IMR-90 (cell line): ENCODE results near the gene S100Z. TPM values are rescaled to one million over a fixed set of nuclear protein-coding genes. Genes with fewer than 3 reads are reported as not detected.

Experiments used
- ATAC-seq: fragments of 200-7000 bp; cut with Tn5 transposase; 2 replicates; pipeline ENCODE4 v1.9.1; 2020; ENCODE audit warnings: low read depth, mild to moderate bottlenecking, moderate library complexity
- BruUV-seq: library from RNA; stranded (reverse); fragments of 400-500 nt; replicated peaks from 2 replicates; lab custom pipeline; 2021; lab: Mats Ljungman, UMichigan
- CTCF ChIA-PET: fragments of 300-600 bp; formaldehyde crosslinking; extraction: SDS; loops from one replicate; lab custom pipeline; 2021; ENCODE audit warnings: antibody characterized with exemption; lab: Yijun Ruan, JAX
- POLR2A ChIA-PET: fragments of 300-600 bp; sonication (Branson Sonifier 250); formaldehyde crosslinking; loops from one replicate; lab custom pipeline; 2022; ENCODE audit warnings: antibody characterized with exemption; ENCODE audit not compliant: unreplicated experiment; lab: Charles Lee
- DNase-seq: peaks from one replicate; pipeline ENCODE4 v3.0.0; 2013
- H2AFZ ChIP-seq: replicated peaks from 2 replicates; pipeline ENCODE3; 2013; ENCODE audit warnings: low read length, mild to moderate bottlenecking; ENCODE audit not compliant: poor library complexity
- H2AK5ac ChIP-seq: 2 replicates; pipeline ENCODE4 v1.6.1; 2013; ENCODE audit warnings: low read depth, low read length, inconsistent platforms
- H2AK9ac ChIP-seq: replicated peaks from 2 replicates; pipeline ENCODE3; 2013; ENCODE audit warnings: mild to moderate bottlenecking, low read depth, low read length, moderate library complexity; ENCODE audit not compliant: poor library complexity
- H2BK120ac ChIP-seq: 2 replicates; pipeline ENCODE4 v1.6.1; 2013; ENCODE audit warnings: low read depth, low read length, inconsistent platforms
- H2BK15ac ChIP-seq: 3 replicates; pipeline ENCODE4 v1.6.1; 2013; ENCODE audit warnings: low read depth, low read length, inconsistent platforms
- H2BK20ac ChIP-seq: 2 replicates; pipeline ENCODE4 v1.6.1; 2013; ENCODE audit warnings: low read depth, mild to moderate bottlenecking, inconsistent platforms, low read length, moderate library complexity
- H2BK5ac ChIP-seq: 2 replicates; pipeline ENCODE4 v1.6.1; 2013; ENCODE audit warnings: mild to moderate bottlenecking, low read depth, low read length, inconsistent platforms; ENCODE audit not compliant: poor library complexity, severe bottlenecking
- H3K14ac ChIP-seq: replicated peaks from 2 replicates; pipeline ENCODE4 v1.6.1; 2013; ENCODE audit warnings: low read depth, low read length, inconsistent platforms
- H3K18ac ChIP-seq: 2 replicates; pipeline ENCODE4 v1.6.1; 2013; ENCODE audit warnings: low read depth, low read length, control low read depth
- H3K23ac ChIP-seq: 2 replicates; pipeline ENCODE4 v1.6.1; 2013; ENCODE audit warnings: low read depth, low read length, inconsistent platforms
- H3K27ac ChIP-seq: 2 replicates; pipeline ENCODE4 v1.5.1; 2013; ENCODE audit warnings: mild to moderate bottlenecking, control low read depth, low read length; ENCODE audit not compliant: insufficient read depth
- H3K27me3 ChIP-seq: 2 replicates; pipeline ENCODE4 v1.6.1; 2013; ENCODE audit warnings: low read length; ENCODE audit not compliant: control insufficient read depth, insufficient read depth
- H3K36me3 ChIP-seq: 2 replicates; pipeline ENCODE4 v1.6.1; 2013; ENCODE audit warnings: low read length, mixed read lengths; ENCODE audit not compliant: control insufficient read depth, insufficient read depth
- H3K4ac ChIP-seq: 2 replicates; pipeline ENCODE4 v1.6.1; 2013; ENCODE audit warnings: low read depth, low read length, inconsistent platforms
- H3K4me1 ChIP-seq: 2 replicates; pipeline ENCODE4 v1.6.1; 2013; ENCODE audit warnings: low read length, mixed read lengths; ENCODE audit not compliant: control insufficient read depth, insufficient read depth
- H3K4me2 ChIP-seq: 2 replicates; pipeline ENCODE4 v1.6.1; 2013; ENCODE audit warnings: low read depth, mild to moderate bottlenecking, control low read depth, low read length, moderate library complexity
- H3K4me3 ChIP-seq: 2 replicates; pipeline ENCODE4 v1.5.1; 2013; ENCODE audit warnings: low read depth, mild to moderate bottlenecking, control low read depth, low read length, moderate library complexity; ENCODE audit not compliant: insufficient read depth
- H3K56ac ChIP-seq: 2 replicates; pipeline ENCODE4 v1.6.1; 2013; ENCODE audit warnings: low read length, inconsistent platforms; ENCODE audit not compliant: insufficient read depth; ENCODE audit errors: extremely low read depth
- H3K79me1 ChIP-seq, 2 experiments: 2 replicates each; pipeline ENCODE4 v1.6.1; 2013; ENCODE audit warnings: low read length in 2 of 2, inconsistent platforms in 1 of 2, low read depth in 1 of 2
- H3K9ac ChIP-seq: 2 replicates; pipeline ENCODE4 v1.6.1; 2013; ENCODE audit warnings: low read depth, low read length, control low read depth
- H3K9me1 ChIP-seq: 2 replicates; pipeline ENCODE4 v1.6.1; 2013; ENCODE audit warnings: low read length, inconsistent platforms; ENCODE audit not compliant: insufficient read depth
- H3K9me3 ChIP-seq: 2 replicates; pipeline ENCODE4 v1.6.1; 2013; ENCODE audit warnings: low read length; ENCODE audit not compliant: control insufficient read depth, insufficient read depth
- H4K20me1 ChIP-seq: 2 replicates; pipeline ENCODE4 v1.6.1; 2013; ENCODE audit warnings: low read length, inconsistent platforms; ENCODE audit not compliant: insufficient read depth
- H4K5ac ChIP-seq: 2 replicates; pipeline ENCODE4 v1.6.1; 2013; ENCODE audit warnings: mild to moderate bottlenecking, low read depth, low read length, control low read depth
- H4K8ac ChIP-seq, 2 experiments: 2 replicates each; pipeline ENCODE4 v1.6.1; 2013; ENCODE audit warnings: low read depth in 2 of 2, low read length in 2 of 2, control low read depth in 1 of 2, inconsistent platforms in 1 of 2
- H4K91ac ChIP-seq: 2 replicates; pipeline ENCODE4 v1.6.1; 2013; ENCODE audit warnings: low read depth, low read length, inconsistent platforms; ENCODE audit not compliant: insufficient read depth
- FOS ChIP-seq: fragments of 150-350 bp; IDR thresholded peaks from 2 replicates; pipeline ENCODE4 v1.6.1; 2016; ENCODE audit warnings: low read depth, low read length
- MXI1 ChIP-seq: IDR thresholded peaks from 2 replicates; pipeline ENCODE4 v1.6.1; 2012; ENCODE audit warnings: low read depth, mild to moderate bottlenecking, low read length, moderate library complexity, borderline replicate concordance
- POLR2A ChIP-seq: IDR thresholded peaks from 2 replicates; pipeline ENCODE4 v1.6.1; 2012; ENCODE audit warnings: mild to moderate bottlenecking, low read depth, low read length
- WGBS, 2 experiments: methylation state at CpG; one replicate each; pipeline versions ENCODE4 v1.1.5 to v1.1.7; 2013; ENCODE audit warnings: missing lambda C conversion rate in 2 of 2; ENCODE audit not compliant: insufficient read length in 1 of 2; ENCODE audit errors: extremely low coverage in 2 of 2; 5-methylcytosine and 5-hydroxymethylcytosine counted together
- dilution Hi-C: fragments of 300-500 bp; cut with HindIII; formaldehyde crosslinking; loops from one replicate; pipeline ENCODE4 v1.14.3; 2018; ENCODE audit warnings: low sequenced_read_pairs; ENCODE audit not compliant: unreplicated experiment
- in situ Hi-C: fragments of 300-500 bp; cut with MboI; formaldehyde crosslinking; loops from 3 replicates; pipeline ENCODE4 v1.14.3; 2019; ENCODE audit warnings: low sequenced_read_pairs, inconsistent platforms, mixed read lengths
- intact Hi-C: fragments of 100-400 bp; cut with micrococcal nuclease; formaldehyde crosslinking; loops from 2 replicates; pipeline ENCODE4 v1.10.0; 2022
- polyA plus RNA-seq, 3 experiments: library from polyadenylated mRNA; depleted of rRNA; stranded (reverse); fragments of >200 nt; gene quantifications; 2 replicates each; pipeline ENCODE4 v1.2.3, GENCODE V29; 2012; ENCODE audit warnings: low replicate concordance in 1 of 3
- total RNA-seq: library from RNA; depleted of rRNA; stranded (reverse); fragments of >200 nt; gene quantifications from 2 replicates; pipeline ENCODE4 v1.2.3, GENCODE V29; 2012

Gene S100Z
- total and polyA plus RNA-seq, 2 of the 4 experiments (the other 2 are of a cell fraction): not detected

- Histone ChIP-seq H3K23ac (no peak overlapping the region), H4K91ac (0 out of 2 replicates have a peak overlapping the region, but pooled peaks have one; percentile 3), H4K8ac (no peak overlapping the region), H3K36me3 (no peaks in the 10 kb centered on the region), H2BK120ac (peak overlapping the region; percentile 12; the same call in 1 of the 2 replicates), H3K9me3 (no peaks in the 10 kb centered on the region), H2BK15ac (0 out of 3 replicates have a peak overlapping the region, but pooled peaks have one; percentile 2), H3K18ac (no peak overlapping the region), H3K27ac (no peak overlapping the region), H3K14ac (0 out of 2 replicates have a peak overlapping the region, but pooled peaks have one; percentile 0), H3K9ac (no peak overlapping the region), H3K27me3 (no peaks in the 10 kb centered on the region), H4K20me1 (no peaks in the 10 kb centered on the region), H3K56ac (no peak overlapping the region), H2AK5ac (peak overlapping the region; percentile 78; the same call in 1 of the 2 replicates), H3K4ac (peak overlapping the region; percentile 3; the same call in 1 of the 2 replicates), H2BK20ac (peak overlapping the region; percentile 22; the same call in 1 of the 2 replicates), H3K4me3 (no peak overlapping the region), H2BK5ac (no peak overlapping the region), H2AK9ac (no peak overlapping the region), H3K79me1 (peaks cover 0 to 4% of the 10 kb centered on the region in 2 experiments; a peak in 2 of 4 replicates), H3K4me1 (peaks cover 12% of the 10 kb centered on the region), H2AFZ (peak overlapping the region; percentile 40), H3K4me2 (no peak overlapping the region), H4K5ac (no peak overlapping the region), H3K9me1 (peaks cover 8% of the 10 kb centered on the region; the same call in 1 of the 2 replicates)
- intact Hi-C loops: no loop called here
- dilution Hi-C loops: no loop called here
- DNase-seq: no peak
- WGBS, 2 experiments: no CpG with 5 or more reads among the region's 3 CpGs
- no peak for TF ChIP-seq FOS
- no peak for TF ChIP-seq POLR2A
- TF ChIP-seq MXI1: no peak
- in situ Hi-C loops: no loop called here
- BruUV-seq: no TSS peak
- ChIA-PET CTCF (interaction anchor here (1.0 to 1.1 kb wide), 2 partner anchors 8 to 11 kb away, joined by 3 read pairs; partner anchors contain the start of gene S100Z), POLR2A (no interaction called here)
- ATAC-seq: no peak
These were observed 8.5 kb upstream of the S100Z start for GRCh38 chr5:76841361-76841760.
